Neural progenitor cell (in vitro differentiated cells): ENCODE data around the gene ACBD7. TPM values are rescaled to one million over a fixed set of nuclear protein-coding genes. Genes with fewer than 3 reads are reported as not detected.

Experiments used
- DNase-seq: peaks from one replicate; pipeline ENCODE4 v3.0.0-alpha.2; 2016; ENCODE audit warnings: low spot score
- H2AFZ ChIP-seq: fragments of 200-600 bp; sonication (generic); replicated peaks from 2 replicates; pipeline ENCODE4 v1.6.1; 2016; ENCODE audit warnings: antibody characterized with exemption
- H3F3A ChIP-seq: fragments of 200-600 bp; sonication (generic); 2 replicates; pipeline ENCODE4 v1.6.1; 2016; ENCODE audit warnings: antibody characterized with exemption, low read depth
- H3K27ac ChIP-seq: fragments of 200-600 bp; sonication (generic); 2 replicates; pipeline ENCODE4 v1.5.1; 2016; ENCODE audit warnings: mild to moderate bottlenecking
- H3K27me3 ChIP-seq: fragments of 200-600 bp; sonication (generic); 2 replicates; pipeline ENCODE4 v1.6.1; 2016; ENCODE audit warnings: mild to moderate bottlenecking, moderate library complexity
- H3K36me3 ChIP-seq: fragments of 200-600 bp; sonication (generic); 2 replicates; pipeline ENCODE4 v1.5.1; 2016
- H3K4me1 ChIP-seq: fragments of 200-600 bp; sonication (generic); 2 replicates; pipeline ENCODE4 v1.6.1; 2016; ENCODE audit warnings: mixed run types
- H3K4me2 ChIP-seq: fragments of 200-600 bp; sonication (generic); 2 replicates; pipeline ENCODE4 v1.6.1; 2016
- H3K4me3 ChIP-seq: fragments of 200-600 bp; sonication (generic); 2 replicates; pipeline ENCODE4 v1.5.1; 2016
- H3K79me2 ChIP-seq: fragments of 200-600 bp; sonication (generic); 2 replicates; pipeline ENCODE4 v1.6.1; 2016; ENCODE audit warnings: low read depth
- H3K9ac ChIP-seq: fragments of 200-600 bp; sonication (generic); 2 replicates; pipeline ENCODE4 v1.6.1; 2016
- H3K9me3 ChIP-seq: fragments of 200-600 bp; sonication (generic); 2 replicates; pipeline ENCODE4 v1.5.1; 2016; ENCODE audit warnings: low read depth
- H4K20me1 ChIP-seq: fragments of 200-600 bp; sonication (generic); 2 replicates; pipeline ENCODE4 v1.6.1; 2016; ENCODE audit warnings: low read depth
- H3K27ac Mint-ChIP-seq: 3 replicates; pipeline ENCODE4 v1.8.0; 2021; ENCODE audit warnings: mixed read lengths
- H3K27me3 Mint-ChIP-seq: 2 replicates; pipeline ENCODE4 v1.8.0; 2022; ENCODE audit warnings: low read depth, mild to moderate bottlenecking, inconsistent platforms, moderate library complexity, mixed read lengths; ENCODE audit not compliant: insufficient read depth
- H3K36me3 Mint-ChIP-seq: 3 replicates; pipeline ENCODE4 v1.8.0; 2021; ENCODE audit warnings: mixed read lengths
- H3K4me1 Mint-ChIP-seq: 3 replicates; pipeline ENCODE4 v1.8.0; 2021; ENCODE audit warnings: mixed read lengths
- H3K4me3 Mint-ChIP-seq: 3 replicates; pipeline ENCODE4 v1.8.0; 2021; ENCODE audit warnings: mild to moderate bottlenecking, moderate library complexity, mixed read lengths
- H3K9me3 Mint-ChIP-seq: 3 replicates; pipeline ENCODE4 v1.8.0; 2020; ENCODE audit warnings: mixed read lengths
- CTCF ChIP-seq: fragments of 200-600 bp; sonication (generic); IDR thresholded peaks from 2 replicates; pipeline ENCODE4 v1.5.1; 2017; ENCODE audit warnings: antibody characterized with exemption, mild to moderate bottlenecking
- EZH2 ChIP-seq: fragments of 200-600 bp; sonication (generic); IDR thresholded peaks from 2 replicates; pipeline ENCODE4 v1.6.1; 2017; ENCODE audit warnings: antibody characterized with exemption, mild to moderate bottlenecking, moderate library complexity
- EZH2phosphoT487 ChIP-seq: fragments of 200-600 bp; sonication (generic); IDR thresholded peaks from 2 replicates; pipeline ENCODE4 v1.6.1; 2017; ENCODE audit warnings: antibody characterized with exemption
- total RNA-seq: library from RNA; depleted of rRNA; stranded (reverse); fragments of >200 nt; gene quantifications from 2 replicates; pipeline ENCODE4 v1.2.3, GENCODE V29; 2015; ENCODE audit warnings: low replicate concordance

ACBD7 gene
- total RNA-seq, 1 donor from 2014 or later, result 97.3 TPM

GRCh38 chr10:15103513-15103912, 14.9 kb upstream of the ACBD7 start:
- DNase-seq, result no peak
- H3K4me1 ChIP-seq, result peaks cover under 1% of the 10 kb centered on the region
- H3K36me3 ChIP-seq, result peaks cover 6% of the 10 kb centered on the region
- no peak overlapping the region for H3K4me2 ChIP-seq
- peaks cover 37% of the 10 kb centered on the region for H3K79me2 ChIP-seq
- peaks cover 31% of the 10 kb centered on the region for H3K36me3 Mint-ChIP-seq
- no peak for TF ChIP-seq EZH2phosphoT487
- no peak for TF ChIP-seq EZH2
- TF ChIP-seq CTCF, result no peak
- no peak overlapping the region for H3K4me3 ChIP-seq
- no peak overlapping the region for H3K4me3 Mint-ChIP-seq
- peaks cover 7% of the 10 kb centered on the region for H3K27me3 Mint-ChIP-seq
- H2AFZ ChIP-seq, result no peak overlapping the region
- H3K4me1 Mint-ChIP-seq, result peaks cover 9% of the 10 kb centered on the region
- H3K27me3 ChIP-seq, result no peaks in the 10 kb centered on the region
- H4K20me1 ChIP-seq, result peaks cover 11% of the 10 kb centered on the region
- H3K9me3 Mint-ChIP-seq, result no peaks in the 10 kb centered on the region
- no peak overlapping the region for H3K27ac ChIP-seq
- H3K9me3 ChIP-seq, result no peaks in the 10 kb centered on the region
- peaks cover 17% of the 10 kb centered on the region for H3F3A ChIP-seq
- no peak overlapping the region for H3K9ac ChIP-seq
- H3K27ac Mint-ChIP-seq, result no peak overlapping the region

- no peaks in the 10 kb centered on the region for H3K36me3 ChIP-seq
- H3K9me3 ChIP-seq, result no peaks in the 10 kb centered on the region
- H3F3A ChIP-seq, result peaks cover 2% of the 10 kb centered on the region
- TF ChIP-seq CTCF (no peak), EZH2 (no peak), EZH2phosphoT487 (no peak)
- Mint-ChIP-seq H3K9me3 (no peaks in the 10 kb centered on the region), H3K4me1 (peaks cover 16% of the 10 kb centered on the region), H3K4me3 (no peak overlapping the region), H3K27ac (no peak overlapping the region), H3K27me3 (peaks cover 7% of the 10 kb centered on the region), H3K36me3 (peaks cover 16% of the 10 kb centered on the region)
- H3K4me3 ChIP-seq, result no peak overlapping the region
- no peak overlapping the region for H3K27ac ChIP-seq
- H3K27me3 ChIP-seq, result no peaks in the 10 kb centered on the region
- peaks cover 8% of the 10 kb centered on the region for H4K20me1 ChIP-seq
- peaks cover 4% of the 10 kb centered on the region for H3K4me1 ChIP-seq
- no peak for DNase-seq
- H3K79me2 ChIP-seq, result peaks cover 51% of the 10 kb centered on the region
- no peak overlapping the region for H2AFZ ChIP-seq
- no peak overlapping the region for H3K4me2 ChIP-seq
- H3K9ac ChIP-seq, result no peak overlapping the region
These were observed 11.3 kb upstream of the ACBD7 start for GRCh38 chr10:15099886-15100285.

DNA sequence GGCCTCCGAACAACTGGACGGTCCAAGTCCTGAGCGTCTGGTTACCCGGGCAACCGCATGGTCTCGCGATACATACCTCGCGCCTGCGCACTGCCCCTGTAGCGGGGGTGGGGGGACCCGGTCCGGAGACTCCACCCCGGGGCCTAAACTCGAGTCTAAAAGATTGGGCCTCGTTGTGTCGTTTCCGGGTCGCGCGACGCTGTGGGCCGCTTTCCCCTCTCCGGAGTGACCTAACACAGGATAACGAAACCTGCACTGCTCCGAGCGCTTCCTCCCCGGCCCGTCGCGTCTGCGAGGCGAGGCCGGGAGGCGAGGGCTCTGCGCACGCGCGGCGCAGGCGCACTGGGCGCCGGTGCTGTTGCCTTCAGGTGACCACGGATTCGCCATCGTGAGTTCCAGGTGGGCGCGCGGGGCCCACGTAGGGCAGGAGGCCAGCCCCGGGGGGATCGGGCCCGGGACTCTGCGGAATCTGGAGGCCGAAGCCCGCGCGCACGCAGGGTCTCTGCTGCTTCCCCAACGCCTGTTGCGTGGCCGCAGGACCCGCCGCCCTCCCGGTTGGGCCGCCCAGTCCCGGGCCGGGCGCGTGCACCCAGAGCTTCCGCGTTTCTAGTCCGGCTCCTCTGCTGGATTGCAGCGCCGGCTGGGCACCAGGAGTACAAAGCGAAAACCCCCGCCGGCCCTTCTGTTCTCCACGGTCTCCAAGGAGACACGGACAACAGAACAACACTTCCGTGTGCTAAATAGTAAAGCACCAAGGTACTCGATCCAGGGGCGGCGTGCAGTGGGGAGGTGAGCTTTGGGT, 8.6 kb upstream of the ACBD7 start, which contains the start of gene RPP38:
TSS of gene RPP38 (plus strand) at position 345 of the 802 bp plus-strand sequence. CDS start 5,960 bp downstream, outside the sequence.
- H3K4me2 ChIP-seq, result peak within 1 kb of the TSS; percentile 94
- H3K9me3 ChIP-seq, result no peaks in the 10 kb centered on the region
- H3K27ac ChIP-seq, result peak within 1 kb of the TSS; percentile 93
- H2AFZ ChIP-seq, result peak within 1 kb of the TSS; percentile 96
- DNase-seq, result peak; percentile 98
- Mint-ChIP-seq H3K27me3 (peaks cover 9% of the 10 kb centered on the region), H3K9me3 (no peaks in the 10 kb centered on the region), H3K4me1 (peaks cover 16% of the 10 kb centered on the region), H3K4me3 (peak within 1 kb of the TSS; percentile 100), H3K27ac (peak within 1 kb of the TSS; percentile 100), H3K36me3 (peaks cover 3% of the 10 kb centered on the region)
- H3K79me2 ChIP-seq, result peaks cover 49% of the 10 kb centered on the region
- H3K36me3 ChIP-seq, result no peaks in the 10 kb centered on the region
- H3K27me3 ChIP-seq, result no peaks in the 10 kb centered on the region
- H4K20me1 ChIP-seq, result peaks cover 8% of the 10 kb centered on the region
- no peak for TF ChIP-seq EZH2phosphoT487
- no peak for TF ChIP-seq CTCF
- TF ChIP-seq EZH2, result no peak
- H3K4me1 ChIP-seq, result peaks cover 4% of the 10 kb centered on the region
- peak within 1 kb of the TSS; percentile 90 for H3K9ac ChIP-seq
- H3K4me3 ChIP-seq, result peak within 1 kb of the TSS; percentile 70
- H3F3A ChIP-seq, result no peaks in the 10 kb centered on the region
